NB4 (cell line): ENCODE results near the gene YBX1.

Experiments used
- DNase-seq: peaks from one replicate; pipeline ENCODE4 v3.0.0; 2010; ENCODE audit warnings: low read depth
- H3K4me3 ChIP-seq: one replicate; pipeline ENCODE4 v1.5.1; 2011; ENCODE audit warnings: mild to moderate bottlenecking, low read depth, low read length, moderate library complexity
- CTCF ChIP-seq: IDR thresholded peaks from one replicate; pipeline ENCODE4 v1.5.1; 2012; ENCODE audit warnings: low read depth, low read length
- MAX ChIP-seq: IDR thresholded peaks from 2 replicates; pipeline ENCODE4 v1.6.1; 2011; ENCODE audit warnings: low read depth, low read length
- MYC ChIP-seq: IDR thresholded peaks from 2 replicates; pipeline ENCODE4 v1.6.1; 2011; ENCODE audit warnings: low read depth, low read length
- POLR2A ChIP-seq: IDR thresholded peaks from 2 replicates; pipeline ENCODE4 v1.6.1; 2011; ENCODE audit warnings: mild to moderate bottlenecking; ENCODE audit not compliant: insufficient read length; ENCODE audit errors: extremely low read depth

YBX1 gene

GRCh38 chr1:42657981-42658876 is 24.0 kb upstream of the YBX1 start, which contains the start of gene PPIH:
Gene PPIH (plus strand): TSS chr1:42658423. CDS start chr1:42658447, 24 bp downstream.
- peak; percentile 92 for TF ChIP-seq POLR2A
- TF ChIP-seq CTCF = no peak
- peak; percentile 61 for TF ChIP-seq MYC
- TF ChIP-seq MAX = peak; percentile 87
- peak; percentile 96 for DNase-seq
- H3K4me3 ChIP-seq = peak within 1 kb of the TSS; percentile 99

GRCh38 chr1:42658877-42659337 is 23.3 kb upstream of the YBX1 start:
- no peak for DNase-seq
- H3K4me3 ChIP-seq = peak overlapping the region; percentile 99
- TF ChIP-seq MAX (no peak), POLR2A (no peak), MYC (no peak), CTCF (no peak)

- DNase-seq = no peak
- H3K4me3 ChIP-seq = peak overlapping the region; percentile 23
- TF ChIP-seq MAX = no peak
- no peak for TF ChIP-seq POLR2A
- no peak for TF ChIP-seq MYC
- TF ChIP-seq CTCF = no peak
Measured at GRCh38 chr1:42660907-42661500, 21.2 kb upstream of the YBX1 start.

- no peak overlapping the region for H3K4me3 ChIP-seq
- TF ChIP-seq CTCF = no peak
- TF ChIP-seq MYC = no peak
- no peak for TF ChIP-seq MAX
- TF ChIP-seq POLR2A = no peak
- DNase-seq = no peak
Measured at GRCh38 chr1:42669936-42670335, 12.3 kb upstream of the YBX1 start.

- DNase-seq = no peak
- TF ChIP-seq CTCF = no peak
- no peak for TF ChIP-seq POLR2A
- TF ChIP-seq MAX = no peak
- no peak for TF ChIP-seq MYC
- H3K4me3 ChIP-seq = no peak overlapping the region
Measured at GRCh38 chr1:42670425-42670824, 11.8 kb upstream of the YBX1 start.
